GM23338 (cell line): ENCODE results near the gene RASGRP4. TPM values are rescaled to one million over a fixed set of nuclear protein-coding genes. Genes with fewer than 3 reads are reported as not detected.

Experiments
- ATAC-seq: fragments of 200-7000 bp; cut with Tn5 transposase; 3 replicates; pipeline ENCODE4 v1.9.1; 2020
- DNase-seq: peaks from one replicate; pipeline ENCODE4 v3.0.0-alpha.2; 2015; ENCODE audit warnings: low spot score
- H2AFZ ChIP-seq: fragments of 200-600 bp; sonication (generic); 2 replicates; pipeline ENCODE4 v1.8.0; 2016; ENCODE audit warnings: antibody characterized with exemption, mild to moderate bottlenecking, moderate library complexity
- H3F3A ChIP-seq: fragments of 200-600 bp; sonication (generic); replicated peaks from 2 replicates; pipeline ENCODE4 v1.8.0; 2017; ENCODE audit warnings: antibody characterized with exemption, mixed run types, low read depth
- H3K27ac ChIP-seq: fragments of 200-600 bp; sonication (generic); 2 replicates; pipeline ENCODE4 v1.6.1; 2016; ENCODE audit warnings: low read depth
- H3K27me3 ChIP-seq: fragments of 200-600 bp; sonication (generic); 2 replicates; pipeline ENCODE4 v1.8.0; 2016; ENCODE audit warnings: mild to moderate bottlenecking, mixed run types, moderate library complexity; ENCODE audit not compliant: insufficient read depth
- H3K36me3 ChIP-seq: fragments of 200-600 bp; sonication (generic); 2 replicates; pipeline ENCODE4 v1.8.0; 2016; ENCODE audit warnings: mild to moderate bottlenecking; ENCODE audit not compliant: insufficient read depth
- H3K4me1 ChIP-seq: fragments of 200-600 bp; sonication (generic); 2 replicates; pipeline ENCODE4 v1.8.0; 2016; ENCODE audit warnings: mild to moderate bottlenecking, moderate library complexity; ENCODE audit not compliant: insufficient read depth
- H3K4me2 ChIP-seq: fragments of 200-600 bp; sonication (generic); 2 replicates; pipeline ENCODE4 v1.7.1; 2017; ENCODE audit warnings: mixed run types
- H3K4me3 ChIP-seq: fragments of 200-600 bp; sonication (generic); 2 replicates; pipeline ENCODE4 v1.6.1; 2016; ENCODE audit warnings: mixed run types
- H3K79me2 ChIP-seq: fragments of 200-600 bp; sonication (generic); replicated peaks from 2 replicates; pipeline ENCODE4 v1.8.0; 2017; ENCODE audit warnings: mild to moderate bottlenecking; ENCODE audit not compliant: insufficient read depth
- H3K9me2 ChIP-seq: fragments of 200-600 bp; sonication (generic); 2 replicates; pipeline ENCODE4 v1.8.0; 2017; ENCODE audit not compliant: insufficient read depth
- H4K20me1 ChIP-seq: fragments of 200-600 bp; sonication (generic); replicated peaks from 2 replicates; pipeline ENCODE4 v1.8.0; 2017; ENCODE audit warnings: mild to moderate bottlenecking; ENCODE audit not compliant: insufficient read depth
- H3K27ac Mint-ChIP-seq: 2 replicates; pipeline ENCODE4 v1.8.0; 2020; ENCODE audit warnings: inconsistent platforms, mild to moderate bottlenecking, moderate library complexity, mixed read lengths
- H3K27me3 Mint-ChIP-seq: 3 replicates; pipeline ENCODE4 v1.8.0; 2022; ENCODE audit warnings: low read depth, mild to moderate bottlenecking, moderate library complexity, mixed read lengths, inconsistent platforms; ENCODE audit not compliant: insufficient read depth, poor library complexity
- H3K36me3 Mint-ChIP-seq: 3 replicates; pipeline ENCODE4 v1.8.0; 2021; ENCODE audit warnings: low read depth, mild to moderate bottlenecking, inconsistent platforms, moderate library complexity, mixed read lengths
- H3K4me1 Mint-ChIP-seq: 3 replicates; pipeline ENCODE4 v1.8.0; 2020; ENCODE audit warnings: mild to moderate bottlenecking, inconsistent platforms, mixed read lengths
- H3K4me3 Mint-ChIP-seq: 3 replicates; pipeline ENCODE4 v1.8.0; 2021; ENCODE audit warnings: moderate library complexity, mild to moderate bottlenecking, inconsistent platforms, mixed read lengths
- H3K9me3 Mint-ChIP-seq: 3 replicates; pipeline ENCODE4 v1.8.0; 2020; ENCODE audit warnings: moderate library complexity, mild to moderate bottlenecking, inconsistent platforms, mixed read lengths
- CREB1 ChIP-seq: fragments of 250-450 bp; sonication (Bioruptor Pico); IDR thresholded peaks from 2 replicates; pipeline ENCODE4 v1.5.0; 2020; ENCODE audit warnings: low read depth, mild to moderate bottlenecking, moderate library complexity
- EZH2 ChIP-seq: fragments of 200-600 bp; sonication (generic); IDR thresholded peaks from one replicate; pipeline ENCODE4 v1.8.0; 2017; ENCODE audit warnings: antibody characterized with exemption, mild to moderate bottlenecking, low read depth; ENCODE audit not compliant: unreplicated experiment
- JUNB ChIP-seq: IDR thresholded peaks from one replicate; pipeline ENCODE4 v1.6.1; 2016; ENCODE audit warnings: antibody characterized with exemption; ENCODE audit not compliant: unreplicated experiment
- NANOG ChIP-seq: IDR thresholded peaks from 2 replicates; pipeline ENCODE4 v1.6.1; 2016; ENCODE audit warnings: antibody characterized with exemption, borderline replicate concordance
- POLR2AphosphoS5 ChIP-seq: IDR thresholded peaks from 2 replicates; pipeline ENCODE4 v1.6.1; 2016; ENCODE audit warnings: antibody characterized with exemption, low read depth
- STAT1 ChIP-seq: IDR thresholded peaks from one replicate; pipeline ENCODE4 v1.6.1; 2016; ENCODE audit warnings: antibody characterized with exemption; ENCODE audit not compliant: unreplicated experiment
- ZNF331 ChIP-seq: fragments of 250-450 bp; sonication (Bioruptor Pico); IDR thresholded peaks from 2 replicates; pipeline ENCODE4 v1.5.0; 2020; ENCODE audit warnings: low read depth, mild to moderate bottlenecking, moderate library complexity
- polyA plus RNA-seq: library from polyadenylated mRNA; unstranded; fragments of >200 nt; fragmentation: Nextera tagmentation; extraction: Ambion mirVana; gene quantifications from 2 replicates; pipeline ENCODE4 v1.2.1, GENCODE V29; 2016
- total RNA-seq: library from RNA; depleted of rRNA; stranded (reverse); fragments of >200 nt; shearing (Covaris generic); gene quantifications from 2 replicates; pipeline ENCODE4 v1.2.3, GENCODE V29; 2014
- TF ChIP-seq, protein P1 (sequence below): IDR thresholded peaks from one replicate; pipeline ENCODE4 v1.6.1; 2018; ENCODE audit warnings: antibody characterized with exemption; ENCODE audit not compliant: unreplicated experiment
- TF ChIP-seq, protein P2 (sequence below), 2 experiments: fragments of 200-600 bp in 1 of 2; sonication (generic) in 1 of 2; conservative IDR thresholded peaks; 2 replicates each; pipeline versions ENCODE4 v1.5.1 to v1.6.1; 2016 to 2017; ENCODE audit warnings: antibody characterized with exemption in 2 of 2, low read depth in 2 of 2, mild to moderate bottlenecking in 2 of 2, moderate library complexity in 1 of 2

The RASGRP4 gene
- total and polyA plus RNA-seq, 2 experiments from 2014 or later = 1.6 to 3.6 TPM

GRCh38 chr19:38455031-38455430 lies 29.0 kb upstream of the RASGRP4 start:
- Mint-ChIP-seq H3K4me1 (peaks cover 10% of the 10 kb centered on the region), H3K36me3 (peaks cover 85% of the 10 kb centered on the region), H3K4me3 (no peak overlapping the region), H3K27me3 (peaks cover 5% of the 10 kb centered on the region), H3K9me3 (no peaks in the 10 kb centered on the region), H3K27ac (no peak overlapping the region)
- H3K4me3 ChIP-seq = no peak overlapping the region
- H3K36me3 ChIP-seq = peaks cover 45% of the 10 kb centered on the region
- no peak for TF ChIP-seq STAT1
- TF ChIP-seq, protein P1, sequence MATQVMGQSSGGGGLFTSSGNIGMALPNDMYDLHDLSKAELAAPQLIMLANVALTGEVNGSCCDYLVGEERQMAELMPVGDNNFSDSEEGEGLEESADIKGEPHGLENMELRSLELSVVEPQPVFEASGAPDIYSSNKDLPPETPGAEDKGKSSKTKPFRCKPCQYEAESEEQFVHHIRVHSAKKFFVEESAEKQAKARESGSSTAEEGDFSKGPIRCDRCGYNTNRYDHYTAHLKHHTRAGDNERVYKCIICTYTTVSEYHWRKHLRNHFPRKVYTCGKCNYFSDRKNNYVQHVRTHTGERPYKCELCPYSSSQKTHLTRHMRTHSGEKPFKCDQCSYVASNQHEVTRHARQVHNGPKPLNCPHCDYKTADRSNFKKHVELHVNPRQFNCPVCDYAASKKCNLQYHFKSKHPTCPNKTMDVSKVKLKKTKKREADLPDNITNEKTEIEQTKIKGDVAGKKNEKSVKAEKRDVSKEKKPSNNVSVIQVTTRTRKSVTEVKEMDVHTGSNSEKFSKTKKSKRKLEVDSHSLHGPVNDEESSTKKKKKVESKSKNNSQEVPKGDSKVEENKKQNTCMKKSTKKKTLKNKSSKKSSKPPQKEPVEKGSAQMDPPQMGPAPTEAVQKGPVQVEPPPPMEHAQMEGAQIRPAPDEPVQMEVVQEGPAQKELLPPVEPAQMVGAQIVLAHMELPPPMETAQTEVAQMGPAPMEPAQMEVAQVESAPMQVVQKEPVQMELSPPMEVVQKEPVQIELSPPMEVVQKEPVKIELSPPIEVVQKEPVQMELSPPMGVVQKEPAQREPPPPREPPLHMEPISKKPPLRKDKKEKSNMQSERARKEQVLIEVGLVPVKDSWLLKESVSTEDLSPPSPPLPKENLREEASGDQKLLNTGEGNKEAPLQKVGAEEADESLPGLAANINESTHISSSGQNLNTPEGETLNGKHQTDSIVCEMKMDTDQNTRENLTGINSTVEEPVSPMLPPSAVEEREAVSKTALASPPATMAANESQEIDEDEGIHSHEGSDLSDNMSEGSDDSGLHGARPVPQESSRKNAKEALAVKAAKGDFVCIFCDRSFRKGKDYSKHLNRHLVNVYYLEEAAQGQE = peak; percentile 78
- peaks cover 12% of the 10 kb centered on the region; the same call in 1 of the 2 replicates for H4K20me1 ChIP-seq
- H3K27me3 ChIP-seq = no peaks in the 10 kb centered on the region
- 0 out of 2 replicates have a peak, but pooled peaks cover 4% of the 10 kb centered on the region for H3K4me1 ChIP-seq
- H3K27ac ChIP-seq = no peak overlapping the region
- H3K4me2 ChIP-seq = no peak overlapping the region
- H3F3A ChIP-seq = peaks cover 12% of the 10 kb centered on the region; the same call in 1 of the 2 replicates
- ATAC-seq (no peak), DNase-seq (peak; percentile 68)
- H2AFZ ChIP-seq = no peak overlapping the region
- no peaks in the 10 kb centered on the region for H3K9me2 ChIP-seq
- H3K79me2 ChIP-seq = no peaks in the 10 kb centered on the region

GRCh38 chr19:38453596-38453995 lies 27.6 kb upstream of the RASGRP4 start:
- ATAC-seq = no peak

More at GRCh38 chr19:38453596-38453995, 27.6 kb upstream of the RASGRP4 start:
- no peaks in the 10 kb centered on the region for H3K27me3 ChIP-seq
- no peak overlapping the region for H3K27ac ChIP-seq
- DNase-seq = no peak
- peaks cover 5% of the 10 kb centered on the region for H3K27me3 Mint-ChIP-seq
- H4K20me1 ChIP-seq = peaks cover 12% of the 10 kb centered on the region; the same call in 1 of the 2 replicates
- TF ChIP-seq POLR2AphosphoS5 (no peak), JUNB (no peak), EZH2 (no peak), CREB1 (no peak), NANOG (no peak), ZNF331 (CRISPR knock-in tag) (no peak), STAT1 (no peak)
- TF ChIP-seq, protein P2, sequence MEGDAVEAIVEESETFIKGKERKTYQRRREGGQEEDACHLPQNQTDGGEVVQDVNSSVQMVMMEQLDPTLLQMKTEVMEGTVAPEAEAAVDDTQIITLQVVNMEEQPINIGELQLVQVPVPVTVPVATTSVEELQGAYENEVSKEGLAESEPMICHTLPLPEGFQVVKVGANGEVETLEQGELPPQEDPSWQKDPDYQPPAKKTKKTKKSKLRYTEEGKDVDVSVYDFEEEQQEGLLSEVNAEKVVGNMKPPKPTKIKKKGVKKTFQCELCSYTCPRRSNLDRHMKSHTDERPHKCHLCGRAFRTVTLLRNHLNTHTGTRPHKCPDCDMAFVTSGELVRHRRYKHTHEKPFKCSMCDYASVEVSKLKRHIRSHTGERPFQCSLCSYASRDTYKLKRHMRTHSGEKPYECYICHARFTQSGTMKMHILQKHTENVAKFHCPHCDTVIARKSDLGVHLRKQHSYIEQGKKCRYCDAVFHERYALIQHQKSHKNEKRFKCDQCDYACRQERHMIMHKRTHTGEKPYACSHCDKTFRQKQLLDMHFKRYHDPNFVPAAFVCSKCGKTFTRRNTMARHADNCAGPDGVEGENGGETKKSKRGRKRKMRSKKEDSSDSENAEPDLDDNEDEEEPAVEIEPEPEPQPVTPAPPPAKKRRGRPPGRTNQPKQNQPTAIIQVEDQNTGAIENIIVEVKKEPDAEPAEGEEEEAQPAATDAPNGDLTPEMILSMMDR (conservative IDR thresholded peaks at IDR 0.05; ENCODE audit: low read depth in 2 of 2) = no peak
- TF ChIP-seq, protein P1 = no peak
- H2AFZ ChIP-seq = no peak overlapping the region
- H3K4me1 ChIP-seq = 0 out of 2 replicates have a peak, but pooled peaks cover 4% of the 10 kb centered on the region
- no peak overlapping the region for H3K4me2 ChIP-seq
- H3F3A ChIP-seq = peaks cover 15% of the 10 kb centered on the region; the same call in 1 of the 2 replicates
- peaks cover 85% of the 10 kb centered on the region for H3K36me3 Mint-ChIP-seq
- peaks cover 41% of the 10 kb centered on the region for H3K36me3 ChIP-seq
- H3K9me2 ChIP-seq = no peaks in the 10 kb centered on the region
- H3K27ac Mint-ChIP-seq = no peak overlapping the region
- no peak overlapping the region for H3K4me3 ChIP-seq
- no peaks in the 10 kb centered on the region for H3K9me3 Mint-ChIP-seq
- peaks cover 10% of the 10 kb centered on the region for H3K4me1 Mint-ChIP-seq
- H3K79me2 ChIP-seq = no peaks in the 10 kb centered on the region
- H3K4me3 Mint-ChIP-seq = no peak overlapping the region; the same call in 2 of the 3 replicates
